HG03280 (cell line): ENCODE results near the gene NEGR1.

ENCODE experiments used
- ATAC-seq: cut with Tn5 transposase; IDR thresholded peaks from one replicate; pipeline ENCODE4 v1.9.1; 2021; ENCODE audit warnings: mild to moderate bottlenecking, moderate library complexity; ENCODE audit not compliant: unreplicated experiment

Gene NEGR1

DNA sequence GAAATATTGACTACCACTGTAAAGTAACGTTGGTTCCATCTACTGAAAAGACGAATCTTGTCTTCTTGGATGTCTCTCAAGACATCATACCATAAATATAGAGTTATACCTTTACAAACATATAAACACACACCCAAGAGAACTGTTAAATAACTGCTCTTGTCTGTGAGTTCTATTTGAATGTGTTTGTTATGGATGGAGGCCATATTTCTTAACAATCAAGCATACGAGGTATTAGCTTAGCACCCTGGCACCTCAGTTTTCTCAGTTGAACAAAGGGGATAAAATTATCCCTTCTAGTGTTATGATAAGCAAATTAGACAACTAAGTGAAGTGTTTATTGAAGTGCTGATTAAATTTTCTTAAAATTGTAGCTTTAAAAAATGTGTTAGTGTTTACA is 864.9 kb downstream of the NEGR1 start:
- no peak for ATAC-seq

- ATAC-seq = no peak
Measured at GRCh38 chr1:71414179-71414578, 868.2 kb downstream of the NEGR1 start.

- ATAC-seq = no peak
Measured at GRCh38 chr1:71413441-71414175, 868.7 kb downstream of the NEGR1 start.

DNA sequence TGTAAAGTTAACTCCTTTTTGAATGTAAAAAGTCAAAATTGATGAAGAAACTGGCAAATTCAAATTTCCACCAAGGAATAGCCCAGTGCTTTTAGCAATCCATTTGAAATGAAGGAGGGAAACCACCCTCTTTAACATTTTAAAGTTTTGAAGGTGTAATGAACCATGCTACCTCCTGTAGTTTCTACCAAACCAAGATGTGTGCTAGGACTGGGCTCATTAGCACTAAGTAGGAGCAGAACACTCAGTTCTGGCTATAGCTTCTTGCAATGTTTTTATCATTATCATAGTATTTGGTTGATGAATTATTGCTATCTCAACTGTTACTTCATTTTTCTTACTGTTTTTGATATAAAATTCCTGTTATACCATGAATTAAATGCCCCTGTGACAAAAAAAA is 882.3 kb downstream of the NEGR1 start:
- no peak for ATAC-seq

GRCh38 chr1:71399594-71399993 is 882.7 kb downstream of the NEGR1 start:
- ATAC-seq = no peak

DNA sequence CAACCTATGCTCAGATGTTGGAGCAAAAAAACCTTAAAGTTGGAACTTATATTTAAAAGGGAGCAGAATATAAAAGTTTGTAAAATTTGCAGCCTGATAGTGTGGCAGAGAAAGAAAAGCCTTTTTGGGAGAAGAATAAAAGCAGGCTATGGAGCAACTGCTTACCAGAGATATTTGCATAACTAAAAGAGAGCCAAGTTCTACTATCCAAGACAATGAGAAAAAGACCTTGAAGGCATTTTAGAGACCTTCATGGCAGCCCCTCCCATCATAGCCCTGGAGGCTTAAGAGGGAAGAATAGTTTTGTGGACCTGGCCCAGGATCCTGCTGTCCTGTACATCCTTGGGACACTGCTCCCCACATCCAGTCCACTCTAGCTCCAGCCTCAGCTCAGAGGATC is 889.0 kb downstream of the NEGR1 start:
- ATAC-seq = no peak

DNA sequence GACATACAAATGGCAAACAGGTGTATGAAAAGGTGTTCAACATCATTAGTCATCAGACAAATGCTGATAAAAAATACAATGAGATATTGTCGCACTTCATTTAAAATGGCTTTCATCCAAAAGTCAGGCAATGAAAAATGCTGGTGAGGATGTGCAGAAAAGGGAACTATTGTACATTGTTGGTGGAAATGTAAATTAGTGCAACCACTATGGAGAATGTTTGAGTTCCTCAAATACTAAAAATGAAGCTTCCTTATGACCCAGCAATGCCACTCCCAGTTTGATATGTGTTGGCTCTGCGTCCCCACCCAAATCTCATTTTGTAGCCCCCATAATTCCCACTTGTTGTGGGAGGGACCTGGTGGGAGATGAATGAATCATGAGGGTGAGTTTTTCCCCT is 891.8 kb downstream of the NEGR1 start:
- no peak for ATAC-seq

DNA sequence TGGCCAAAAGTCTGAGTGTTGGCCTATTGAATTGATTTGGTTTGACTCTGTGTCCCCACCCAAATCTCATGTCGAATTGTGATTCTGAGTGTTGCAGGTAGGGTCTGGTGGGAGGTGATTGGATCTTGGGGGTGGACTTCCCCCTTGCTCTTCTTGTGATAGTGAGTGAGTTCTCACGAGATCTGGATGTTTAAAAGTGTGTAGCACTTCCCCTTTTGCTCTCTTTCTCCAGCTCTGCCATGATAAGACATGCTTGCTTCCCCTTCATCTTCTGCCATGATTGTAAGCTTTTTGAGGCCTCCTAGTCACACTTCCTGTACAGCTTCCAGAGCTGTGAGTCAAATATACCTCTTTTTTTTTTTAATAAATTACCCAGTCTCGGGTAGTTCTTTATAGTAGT is 904.5 kb downstream of the NEGR1 start:
- ATAC-seq = no peak

DNA sequence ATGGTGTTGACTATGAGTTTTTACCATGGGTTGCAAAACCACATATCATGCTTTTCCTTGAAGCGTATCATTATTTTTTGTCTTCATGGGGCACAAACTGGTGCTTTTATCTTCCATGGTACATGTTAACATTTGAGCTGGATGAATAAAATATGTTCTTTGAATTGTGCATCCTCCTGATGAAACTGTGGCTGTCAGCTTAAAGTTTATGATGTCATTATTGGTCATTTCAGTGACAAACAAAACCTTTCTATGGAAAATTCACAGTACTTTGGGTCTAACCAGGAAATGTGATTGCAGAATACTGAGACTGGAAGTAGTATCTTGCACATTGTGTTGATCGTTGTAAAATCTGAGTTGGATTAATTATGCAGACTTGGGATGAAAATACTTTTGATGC is 909.8 kb downstream of the NEGR1 start:
- no peak for ATAC-seq

- ATAC-seq = no peak
Measured at GRCh38 chr1:71371581-71371980, 910.8 kb downstream of the NEGR1 start.

DNA sequence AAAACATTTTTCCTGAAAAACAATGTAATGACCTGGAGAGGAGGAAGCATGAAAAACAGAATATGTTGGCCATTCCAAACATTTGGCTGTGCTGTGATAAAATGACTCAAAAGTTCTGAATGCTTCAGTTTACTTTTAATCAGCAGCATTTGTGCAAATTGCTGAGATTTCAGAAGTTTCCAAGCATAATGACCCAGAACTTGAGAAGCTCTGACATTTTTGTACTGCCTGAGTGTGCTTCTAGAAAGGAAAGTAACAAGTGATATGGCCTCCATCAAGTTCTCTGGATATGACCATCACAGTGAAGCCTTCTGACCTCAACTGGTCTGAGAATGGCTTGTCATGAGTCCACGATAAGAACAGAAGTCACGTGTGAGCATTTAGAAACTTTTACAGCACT is 918.1 kb downstream of the NEGR1 start:
- no peak for ATAC-seq

- ATAC-seq = no peak
Measured at GRCh38 chr1:71362691-71363090, 919.6 kb downstream of the NEGR1 start.

GRCh38 chr1:71362076-71362475 is 920.3 kb downstream of the NEGR1 start:
- ATAC-seq = no peak

DNA sequence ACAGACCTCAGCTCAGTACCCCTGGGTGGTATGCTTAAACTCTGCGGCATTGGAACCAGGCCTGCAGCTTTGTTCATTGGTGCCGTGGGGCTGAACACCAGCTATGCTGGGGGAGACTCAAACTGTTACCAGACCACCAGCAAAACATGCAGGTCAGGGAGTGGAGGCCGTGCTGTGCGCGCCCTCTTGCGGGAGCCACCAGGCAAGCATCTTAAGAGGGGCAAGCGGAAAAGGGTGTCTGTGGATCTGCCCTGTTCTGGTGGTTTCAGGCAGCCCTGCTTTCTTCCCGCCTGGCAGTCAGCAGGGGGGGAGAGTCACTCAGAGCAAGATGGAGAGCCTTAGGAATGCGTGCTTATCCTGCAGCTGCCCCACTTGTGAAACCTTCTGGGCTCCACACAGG is 924.6 kb downstream of the NEGR1 start:
- no peak for ATAC-seq

DNA sequence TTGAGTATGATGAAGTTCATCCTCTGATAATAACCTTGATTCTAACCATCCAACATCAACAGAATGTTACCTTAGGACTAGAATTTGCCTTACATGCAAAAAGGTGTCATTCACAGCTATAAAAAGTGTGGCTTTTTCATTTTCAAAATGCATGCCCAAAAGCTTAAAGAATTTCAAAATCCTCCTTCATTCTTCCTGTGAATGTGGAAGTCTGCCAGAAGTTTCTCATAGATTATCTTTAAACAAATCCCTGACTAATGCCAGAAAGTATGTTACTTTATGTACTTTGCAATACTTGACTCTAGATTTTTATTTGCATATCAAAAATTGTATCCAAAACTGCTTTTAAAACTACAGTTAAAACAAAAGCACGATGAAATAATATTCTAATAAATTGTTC is 930.9 kb downstream of the NEGR1 start:
- ATAC-seq = no peak

GRCh38 chr1:71350805-71351204 is 931.5 kb downstream of the NEGR1 start:
- ATAC-seq = no peak

- ATAC-seq = no peak
Measured at GRCh38 chr1:71350330-71350729, 932.0 kb downstream of the NEGR1 start.
